DMS153 treated with DMSO at 0.1 percent for 48 hours (cell line): ENCODE data around the gene NTN1.

ENCODE experiments used
- DNase-seq: peaks from one replicate; lab custom pipeline; 2025; ENCODE audit not compliant: unreplicated experiment; lab: John Stamatoyannopoulos, UW

Gene NTN1

GRCh38 chr17:9212376-9213302 lies 191.3 kb downstream of the NTN1 start:
- no peak for DNase-seq

GRCh38 chr17:9213303-9213640 lies 192.0 kb downstream of the NTN1 start:
- no peak for DNase-seq

- DNase-seq, result no peak
Observed at GRCh38 chr17:9215465-9215864, 194.2 kb downstream of the NTN1 start.

- DNase-seq, result no peak
Observed at GRCh38 chr17:9217151-9218056, 196.1 kb downstream of the NTN1 start.

GRCh38 chr17:9218064-9218635 lies 196.8 kb downstream of the NTN1 start:
- DNase-seq, result no peak

- no peak for DNase-seq
Observed at GRCh38 chr17:9218911-9219310, 197.6 kb downstream of the NTN1 start.

- DNase-seq, result no peak
Observed at GRCh38 chr17:9219631-9220397, 198.5 kb downstream of the NTN1 start.

GRCh38 chr17:9220398-9221146 lies 199.3 kb downstream of the NTN1 start:
- no peak for DNase-seq

- no peak for DNase-seq
Observed at GRCh38 chr17:9221147-9221921, 200.0 kb downstream of the NTN1 start.

- no peak for DNase-seq
Observed at GRCh38 chr17:9221922-9222180, 200.5 kb downstream of the NTN1 start.

GRCh38 chr17:9223531-9223930 lies 202.2 kb downstream of the NTN1 start:
- no peak for DNase-seq

GRCh38 chr17:9224485-9224884 lies 203.2 kb downstream of the NTN1 start:
- DNase-seq, result no peak

- DNase-seq, result no peak
Observed at GRCh38 chr17:9225305-9226101, 204.2 kb downstream of the NTN1 start.

- no peak for DNase-seq
Observed at GRCh38 chr17:9226130-9226793, 205.0 kb downstream of the NTN1 start.

GRCh38 chr17:9226794-9227135 lies 205.5 kb downstream of the NTN1 start:
- DNase-seq, result no peak

GRCh38 chr17:9227819-9228407 lies 206.6 kb downstream of the NTN1 start:
- DNase-seq, result no peak

- DNase-seq, result no peak
Observed at GRCh38 chr17:9228408-9229159, 207.3 kb downstream of the NTN1 start.
